B cell (primary cell): ENCODE results near the gene HLA-B.

Source experiments
- CTCF ChIP-seq: fragments of 200-600 bp; IDR thresholded peaks from one replicate; pipeline ENCODE4 v1.8.0; 2022; ENCODE audit warnings: antibody characterized with exemption, mild to moderate bottlenecking
- EZH2 ChIP-seq: IDR thresholded peaks from 2 replicates; pipeline ENCODE4 v1.6.1; 2012; ENCODE audit warnings: borderline replicate concordance, low read depth, mild to moderate bottlenecking, moderate library complexity, low read length; ENCODE audit not compliant: insufficient read depth, poor library complexity, severe bottlenecking

DNA sequence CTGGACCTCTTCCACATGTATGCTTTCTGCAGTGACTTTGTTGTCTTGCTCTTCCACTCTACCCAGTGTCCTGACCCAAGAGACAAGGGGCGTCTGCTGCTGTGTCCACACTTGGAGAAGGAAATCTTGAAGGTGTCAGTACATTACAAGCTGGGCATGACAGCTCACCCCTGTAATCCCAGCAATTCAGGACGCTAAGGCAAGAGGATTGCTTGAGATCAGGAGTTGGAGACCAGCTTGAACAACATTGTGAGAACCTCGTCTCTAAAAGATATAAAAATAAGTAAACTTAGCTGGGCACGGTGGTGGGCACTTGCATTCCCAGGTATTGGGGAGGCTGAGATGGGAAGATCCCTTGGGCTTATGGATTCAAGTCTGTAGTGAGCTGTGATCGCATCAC is 5.8 kb upstream of the HLA-B start:
- no peak for TF ChIP-seq CTCF
- TF ChIP-seq EZH2 = no peak
